Astrocyte (in vitro differentiated cells and primary cell): ENCODE data around the gene AMN.

ENCODE experiments used
- CTCF ChIP-seq: IDR thresholded peaks from 2 replicates; pipeline ENCODE4 v1.5.1; 2011; ENCODE audit warnings: low read depth, mild to moderate bottlenecking, inconsistent platforms, low read length, moderate library complexity; ENCODE audit not compliant: insufficient read depth
- EZH2 ChIP-seq: IDR thresholded peaks from 2 replicates; pipeline ENCODE4 v1.6.1; 2012; ENCODE audit warnings: mild to moderate bottlenecking, low read length, inconsistent platforms; ENCODE audit not compliant: insufficient read depth

GRCh38 chr14:102971836-102972606 lies 49.6 kb downstream of the AMN start:
- no peak for TF ChIP-seq CTCF
- no peak for TF ChIP-seq EZH2
